ENCODE measurements around the gene PPP3CB.
A peak's percentile ranks its signal among the peaks of the same experiment; 100 is the strongest.

The PPP3CB gene

DNA sequence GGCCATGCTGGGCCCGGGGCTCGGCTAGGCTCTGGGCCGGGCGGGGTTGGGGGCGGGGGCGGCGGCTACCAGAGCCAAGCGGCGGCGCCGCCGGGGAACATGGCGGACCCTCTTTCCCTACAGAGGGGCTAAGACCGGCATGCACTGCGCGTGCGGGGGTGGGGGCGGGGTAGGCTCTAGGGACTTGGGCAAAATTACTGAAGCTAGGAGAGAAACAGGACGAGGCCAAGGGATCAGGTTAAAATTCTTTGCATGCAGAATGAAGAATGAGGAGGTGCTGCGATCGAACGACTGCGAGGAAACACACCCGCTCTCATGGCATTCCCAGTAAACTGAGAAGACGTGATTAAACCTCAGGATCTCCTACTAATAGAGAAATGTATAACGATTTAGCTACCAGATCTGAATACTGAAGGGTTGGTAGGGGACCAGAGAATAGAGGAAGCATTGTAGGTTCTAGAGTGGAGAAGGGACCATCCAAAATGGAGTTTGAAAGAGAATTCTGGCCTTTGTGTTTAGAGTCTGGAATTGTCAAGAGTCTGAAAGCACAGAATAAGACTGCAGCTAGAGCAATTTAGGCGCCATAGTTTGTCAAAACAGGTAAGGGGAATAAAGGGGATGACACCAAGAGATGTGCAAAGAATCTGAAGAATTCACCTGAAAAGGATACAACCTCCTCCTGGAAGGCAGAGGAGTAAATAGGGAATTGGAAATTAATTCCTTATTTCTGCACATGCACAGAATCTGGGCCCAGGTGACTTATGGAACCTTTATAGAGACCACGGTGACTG lies at the start of gene PPP3CB:
Gene PPP3CB (minus strand): TSS at position 141 of the 791 bp plus-strand sequence. CDS start 135 bp downstream, at position 6.
- peak; percentile 90 for DNase-seq

- no peak for DNase-seq
Observed at GRCh38 chr10:73545357-73545756, 49.5 kb upstream of the PPP3CB start.

- DNase-seq, result no peak
Observed at GRCh38 chr10:73537709-73538108, 41.9 kb upstream of the PPP3CB start.

- no peak for DNase-seq
Observed at GRCh38 chr10:73537288-73537687, 41.5 kb upstream of the PPP3CB start.

GRCh38 chr10:73534857-73535256 lies 39.0 kb upstream of the PPP3CB start:
- DNase-seq, result no peak

- DNase-seq, result peak; percentile 66
Observed at GRCh38 chr10:73529089-73529832, 33.4 kb upstream of the PPP3CB start.

- DNase-seq, result no peak
Observed at GRCh38 chr10:73522263-73522662, 26.4 kb upstream of the PPP3CB start.

GRCh38 chr10:73519336-73519735 lies 23.5 kb upstream of the PPP3CB start:
- no peak for DNase-seq

GRCh38 chr10:73517166-73517888 lies 21.5 kb upstream of the PPP3CB start:
- no peak for DNase-seq

DNA sequence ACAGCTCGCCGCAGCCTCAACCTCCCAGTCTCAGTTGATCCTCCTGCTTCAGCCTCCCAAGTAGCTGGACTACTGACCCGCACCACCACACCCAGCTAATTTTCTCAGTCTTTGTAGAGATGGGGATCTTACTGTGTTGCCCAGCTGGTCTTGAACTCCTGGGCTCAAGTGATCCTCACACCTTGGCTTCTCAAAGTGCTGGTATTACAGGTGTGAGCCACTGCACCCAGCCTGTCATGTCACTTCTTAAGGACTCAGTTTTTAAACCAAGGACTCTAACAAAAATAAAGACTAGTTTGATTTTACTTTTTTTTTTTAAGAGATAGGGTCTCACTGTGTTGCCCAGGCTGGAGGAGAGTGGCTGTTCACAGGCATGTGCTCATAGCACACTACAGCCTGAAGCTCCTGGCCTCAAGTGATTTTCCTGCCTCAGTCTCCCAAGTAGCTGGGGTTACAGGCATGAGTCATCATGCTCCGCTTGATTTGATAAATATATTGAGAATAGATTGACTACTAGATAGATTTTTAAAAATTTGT lies 16.5 kb upstream of the PPP3CB start:
- no peak for DNase-seq

DNA sequence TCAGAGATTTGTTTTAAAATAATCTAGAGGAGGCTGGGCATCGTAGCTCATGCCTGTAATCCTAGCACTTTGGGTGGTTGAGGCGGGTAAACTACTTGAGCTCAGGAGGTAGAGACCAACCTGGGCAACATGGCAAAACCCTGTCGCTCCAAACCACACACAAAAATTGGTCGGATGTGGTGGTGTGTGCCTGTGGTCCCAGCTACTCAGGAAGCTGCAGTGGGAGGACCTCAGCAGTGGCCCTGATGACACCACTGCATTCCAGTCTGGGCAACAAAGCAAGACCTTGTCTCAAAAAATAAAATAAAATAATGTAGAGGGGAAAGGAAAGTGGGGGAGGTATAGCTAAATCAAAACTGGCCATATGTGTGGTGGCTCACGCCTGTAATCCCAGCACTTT lies 13.9 kb upstream of the PPP3CB start:
- no peak for DNase-seq

GRCh38 chr10:73506491-73506890 lies 10.7 kb upstream of the PPP3CB start:
- no peak for DNase-seq

GRCh38 chr10:73506074-73506473 lies 10.2 kb upstream of the PPP3CB start:
- DNase-seq, result no peak

DNA sequence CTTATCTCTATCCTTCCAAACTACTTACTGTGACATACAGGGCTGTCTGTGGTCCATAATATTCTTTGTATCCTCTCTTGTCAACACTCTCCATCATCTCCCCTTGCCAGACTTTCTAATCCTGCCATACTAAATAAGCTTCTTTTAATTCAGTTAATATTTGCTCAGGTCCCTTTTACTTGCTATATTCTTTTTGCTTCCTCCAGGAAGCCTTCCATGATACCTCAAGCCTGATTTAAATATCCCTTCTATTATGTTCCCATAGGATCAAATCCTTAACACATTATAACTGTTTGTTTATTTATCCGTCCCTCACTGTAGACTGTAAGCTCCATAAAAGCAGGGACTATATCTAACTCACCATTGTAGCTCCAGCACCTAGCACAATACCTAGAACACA lies 7.2 kb upstream of the PPP3CB start:
- no peak for DNase-seq

DNA sequence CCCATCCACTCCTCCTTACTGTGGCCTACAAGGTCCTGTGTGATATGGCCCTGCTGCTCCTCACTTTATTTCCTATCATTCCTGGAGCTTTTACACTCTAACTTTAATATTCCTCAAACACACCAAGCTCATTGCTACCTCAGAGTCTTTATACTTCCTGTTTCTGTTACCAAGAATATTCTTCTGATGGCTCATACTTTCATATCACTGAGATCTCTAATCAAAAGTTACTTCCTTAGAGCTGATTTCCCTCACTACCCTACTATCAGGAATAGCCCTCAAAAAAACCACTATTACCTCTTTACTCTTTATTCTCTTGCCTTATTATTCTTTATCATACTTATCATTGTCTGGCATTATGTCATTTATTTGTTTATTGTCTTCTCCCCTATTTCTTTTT lies 5.8 kb upstream of the PPP3CB start:
- DNase-seq, result no peak

- DNase-seq, result no peak
Observed at GRCh38 chr10:73497623-73498022, 1.8 kb upstream of the PPP3CB start.

DNA sequence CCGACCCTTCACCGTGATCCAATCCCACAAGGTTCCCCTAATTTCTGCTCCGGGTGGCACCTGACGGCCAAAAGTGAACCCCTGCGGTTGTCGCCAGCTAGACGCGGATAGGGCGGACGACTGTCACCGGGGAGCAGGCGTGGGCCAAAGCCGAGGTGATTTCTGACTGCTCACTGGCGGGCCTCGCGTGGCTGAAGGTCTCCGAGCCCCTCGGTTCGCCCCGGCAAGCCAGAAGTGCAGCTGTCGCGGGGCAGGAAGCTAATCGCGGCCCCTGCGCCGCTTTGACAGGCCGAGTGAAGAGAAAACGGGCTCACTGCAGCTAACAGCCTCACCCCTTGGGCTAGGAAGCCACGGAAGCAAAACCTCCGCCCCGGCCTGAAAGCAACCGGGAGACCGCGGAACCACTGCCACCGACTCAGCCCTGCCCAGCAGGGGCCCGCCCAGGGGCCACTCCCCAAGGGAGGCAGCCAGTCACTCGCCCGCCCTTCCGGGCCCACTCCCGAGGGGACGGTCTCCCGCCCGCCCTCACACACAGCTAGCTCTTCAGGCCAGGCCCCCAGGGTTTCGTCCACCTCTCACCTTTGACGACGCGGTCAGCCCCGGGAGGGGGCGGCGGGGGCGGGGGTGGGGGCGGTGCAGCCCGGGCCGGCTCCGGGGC lies 469 bp downstream of the PPP3CB start:
- peak; percentile 15 for DNase-seq

GRCh38 chr10:73494877-73495225 lies 973 bp downstream of the PPP3CB start:
- DNase-seq, result no peak

- no peak for DNase-seq
Observed at GRCh38 chr10:73494213-73494612, 1.6 kb downstream of the PPP3CB start.

DNA sequence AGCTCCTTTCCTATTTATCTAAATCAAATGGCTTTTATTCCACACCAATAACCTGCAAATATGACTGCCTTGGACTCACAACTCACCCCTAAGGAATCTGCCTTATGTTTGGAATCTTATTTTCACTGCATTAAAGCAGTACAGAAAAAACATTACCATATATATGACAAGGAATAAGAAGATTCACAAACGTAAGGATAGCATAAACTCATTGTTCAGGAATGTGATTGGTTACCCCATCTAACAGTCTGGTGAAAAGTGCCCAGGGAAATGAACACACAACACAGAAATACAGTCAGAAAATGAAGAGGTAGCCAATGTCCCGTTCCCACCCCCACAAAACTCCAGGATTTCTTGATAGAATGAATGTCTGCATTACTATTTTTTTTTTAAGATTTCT lies 2.0 kb downstream of the PPP3CB start:
- DNase-seq, result no peak

GRCh38 chr10:73486601-73487000 lies 9.2 kb downstream of the PPP3CB start:
- DNase-seq, result no peak

DNA sequence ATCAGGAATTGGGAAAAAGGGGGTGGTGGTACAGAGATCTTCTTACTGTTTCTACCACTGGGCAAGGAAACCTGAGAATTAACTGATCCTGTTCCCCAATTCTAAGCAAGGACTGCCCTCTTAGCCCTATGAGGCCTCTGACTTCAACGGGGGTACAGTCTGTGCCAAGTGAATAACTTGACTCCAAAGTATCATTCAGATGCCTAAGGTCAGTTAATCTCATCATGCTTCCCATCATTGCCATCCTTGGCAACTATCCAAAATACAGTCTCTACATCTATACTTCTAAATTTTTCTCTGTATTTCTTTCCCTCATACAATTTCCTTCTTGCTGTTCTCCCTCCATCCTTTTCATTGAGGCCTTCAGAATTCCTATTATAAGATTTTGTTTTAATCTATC lies 10.5 kb downstream of the PPP3CB start:
- DNase-seq, result no peak

- DNase-seq, result no peak
Observed at GRCh38 chr10:73480158-73480557, 15.7 kb downstream of the PPP3CB start.

Data from NCI-H1694 (cell line).